ENCODE results near the gene HOXC5.

HOXC5 gene

GRCh38 chr12:53992377-53992889 lies 40.4 kb upstream of the HOXC5 start:
- no peak for DNase-seq (ENCODE audit: low read depth)
- TF ChIP-seq CTCF (IDR thresholded peaks at IDR 0.05; ENCODE audit: low read depth, low read length, missing control alignments), result no peak
- no peak overlapping the region for H3K4me3 ChIP-seq (ENCODE audit: low read depth, low read length)

- no peak overlapping the region for H3K4me3 ChIP-seq (ENCODE audit: low read depth, low read length)
- DNase-seq (ENCODE audit: low read depth), result no peak
- no peak for TF ChIP-seq CTCF (IDR thresholded peaks at IDR 0.05; ENCODE audit: low read depth, low read length, missing control alignments)
Observed at GRCh38 chr12:53993162-53994008, 39.5 kb upstream of the HOXC5 start.

- no peak for DNase-seq (ENCODE audit: low read depth)
- no peak for TF ChIP-seq CTCF (IDR thresholded peaks at IDR 0.05; ENCODE audit: low read depth, low read length, missing control alignments)
- H3K4me3 ChIP-seq (ENCODE audit: low read depth, low read length), result no peak overlapping the region
Observed at GRCh38 chr12:53994009-53994263, 38.9 kb upstream of the HOXC5 start.

- TF ChIP-seq CTCF (IDR thresholded peaks at IDR 0.05; ENCODE audit: low read depth, low read length, missing control alignments), result no peak
- H3K4me3 ChIP-seq (ENCODE audit: low read depth, low read length), result no peak overlapping the region
- DNase-seq (ENCODE audit: low read depth), result no peak
Observed at GRCh38 chr12:53994264-53995001, 38.4 kb upstream of the HOXC5 start.

GRCh38 chr12:53995002-53995377 lies 37.9 kb upstream of the HOXC5 start:
- DNase-seq (ENCODE audit: low read depth), result no peak
- no peak for TF ChIP-seq CTCF (IDR thresholded peaks at IDR 0.05; ENCODE audit: low read depth, low read length, missing control alignments)
- H3K4me3 ChIP-seq (ENCODE audit: low read depth, low read length), result no peak overlapping the region; the same call in 1 of the 2 replicates

- TF ChIP-seq CTCF (IDR thresholded peaks at IDR 0.05; ENCODE audit: low read depth, low read length, missing control alignments), result no peak
Observed at GRCh38 chr12:53995378-53996239, 37.2 kb upstream of the HOXC5 start.

More at GRCh38 chr12:53995378-53996239, 37.2 kb upstream of the HOXC5 start:
- H3K4me3 ChIP-seq (ENCODE audit: low read depth, low read length), result peak overlapping the region; percentile 43
- no peak for DNase-seq (ENCODE audit: low read depth)
